Stimulated activated CD4-positive, alpha-beta T cell treated with anti-CD3 and anti-CD28 coated beads, Interleukin-2, amount 100 ng/mL, for 24 hours (primary cell): ENCODE data around the gene TBC1D2B.
"Not testable (repeated sequence)": the region's sequence is repeated elsewhere in the genome, so short reads cannot be mapped to it uniquely, and the experiment has no call there.

Experiments
- DNase-seq, 2 donors: peaks; one replicate each; pipeline ENCODE4 v3.0.0-alpha.2; 2020

The TBC1D2B gene

GRCh38 chr15:77971875-77972274 lies 105.6 kb downstream of the TBC1D2B start:
- not testable (repeated sequence) for DNase-seq

DNA sequence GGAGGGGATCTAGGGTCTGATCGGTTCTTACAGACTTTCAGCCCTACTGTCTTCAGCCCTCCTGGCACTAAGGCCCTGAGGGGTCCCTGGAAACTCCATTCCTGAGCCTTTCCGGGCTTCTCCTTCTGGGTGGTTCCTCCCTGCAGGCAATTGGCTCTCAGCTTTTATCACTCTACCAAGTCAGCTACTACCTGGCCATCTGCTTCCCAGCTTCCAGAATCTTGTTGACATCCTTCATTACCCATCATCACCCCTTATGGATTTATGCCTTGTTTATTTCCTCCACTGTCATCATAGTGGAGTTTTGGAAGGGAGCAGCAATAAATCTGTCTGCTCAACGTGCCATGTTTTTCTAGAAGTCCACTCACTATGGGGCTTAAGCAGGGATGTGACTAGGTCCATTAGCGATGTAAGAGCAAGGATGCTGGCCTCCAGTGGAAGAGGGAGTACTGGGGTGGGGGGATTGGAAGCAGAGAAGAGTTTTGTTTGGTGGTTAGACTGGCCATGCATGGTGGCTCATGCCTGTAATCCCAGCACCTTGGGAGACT lies 106.6 kb downstream of the TBC1D2B start:
- DNase-seq: not testable (repeated sequence)

- DNase-seq: no peak
These were observed 108.5 kb downstream of the TBC1D2B start for GRCh38 chr15:77969055-77969454.

GRCh38 chr15:77967798-77968197 lies 109.7 kb downstream of the TBC1D2B start:
- DNase-seq: no peak

GRCh38 chr15:77967235-77967615 lies 110.3 kb downstream of the TBC1D2B start:
- DNase-seq: not testable (repeated sequence)

DNA sequence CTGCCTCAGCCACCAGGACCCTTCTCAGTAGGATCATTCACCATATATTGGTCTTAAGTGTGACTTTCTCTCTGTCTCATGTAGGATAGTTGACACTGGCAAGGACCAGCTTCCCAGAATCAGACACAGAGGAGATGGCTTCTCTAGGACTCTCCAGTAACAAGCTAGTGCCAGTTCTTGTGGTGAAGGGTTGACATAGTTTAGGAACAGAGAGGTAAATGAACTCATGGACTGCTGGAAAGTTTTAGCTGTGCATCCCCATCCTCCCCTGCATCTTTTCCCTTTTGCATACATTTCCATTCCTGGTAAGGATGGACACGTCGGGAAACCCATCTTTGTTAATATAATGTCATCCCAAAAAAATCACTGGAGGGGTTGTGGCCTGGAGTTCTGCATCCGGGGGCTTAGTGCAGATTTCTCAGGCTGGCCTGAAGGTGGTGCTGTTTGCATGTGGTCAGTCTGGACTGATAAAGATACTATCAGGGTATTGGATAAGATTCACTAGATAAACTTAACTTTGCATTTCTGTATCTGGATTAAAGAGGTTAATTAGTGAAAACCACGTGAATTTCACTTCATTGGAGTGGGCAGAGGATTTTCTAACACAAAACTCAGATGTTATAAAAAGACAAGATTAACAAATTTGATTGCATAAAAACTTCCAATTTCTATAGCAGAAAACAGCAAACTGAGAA lies 110.8 kb downstream of the TBC1D2B start:
- peak; percentile 49 to 63 for DNase-seq

- DNase-seq: no peak
These were observed 113.3 kb downstream of the TBC1D2B start for GRCh38 chr15:77964193-77964592.

- DNase-seq: peak; percentile 81 to 82
These were observed 118.1 kb downstream of the TBC1D2B start for GRCh38 chr15:77959432-77959879.

- DNase-seq: not testable (repeated sequence)
These were observed 118.6 kb downstream of the TBC1D2B start for GRCh38 chr15:77958716-77959431.

DNA sequence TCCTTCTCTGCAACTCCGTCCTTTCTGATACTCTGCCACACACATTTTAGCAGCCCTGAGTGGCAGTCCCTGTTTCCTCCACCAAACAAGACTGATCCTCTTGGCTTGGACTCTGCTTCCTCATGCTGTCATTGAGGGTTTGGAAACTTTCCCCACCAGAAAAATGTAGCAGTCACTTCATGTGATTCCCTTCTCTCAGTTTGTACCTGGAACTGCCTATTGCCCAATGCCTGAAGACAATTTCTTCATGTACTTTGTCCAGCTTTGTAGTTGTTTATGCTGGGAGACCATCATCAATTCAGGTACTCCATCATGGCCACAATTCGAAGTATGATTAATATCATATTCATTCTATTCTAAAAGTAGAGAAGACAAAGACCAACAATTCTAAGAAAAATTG lies 119.5 kb downstream of the TBC1D2B start:
- not testable (repeated sequence) for DNase-seq

- DNase-seq: peak; percentile 40
These were observed 123.6 kb downstream of the TBC1D2B start for GRCh38 chr15:77953926-77954325.

GRCh38 chr15:77952928-77953446 lies 124.5 kb downstream of the TBC1D2B start:
- DNase-seq: peak in 1 of 2 donors; percentile 21

- not testable (repeated sequence) for DNase-seq
These were observed 126.3 kb downstream of the TBC1D2B start for GRCh38 chr15:77951105-77951786.

- not testable (repeated sequence) for DNase-seq
These were observed 127.0 kb downstream of the TBC1D2B start for GRCh38 chr15:77950470-77950869.

- DNase-seq: no peak
These were observed 131.9 kb downstream of the TBC1D2B start for GRCh38 chr15:77945566-77945965.
